ENCODE results near the gene IQGAP3.

IQGAP3 gene

GRCh38 chr1:156480411-156481192 is 91.8 kb downstream of the IQGAP3 start:
- H3K4me3 ChIP-seq (ENCODE audit: control insufficient read depth, low read depth, low read length): no peak overlapping the region
- no peak for DNase-seq (ENCODE audit: low read depth)
- TF ChIP-seq, protein P1, sequence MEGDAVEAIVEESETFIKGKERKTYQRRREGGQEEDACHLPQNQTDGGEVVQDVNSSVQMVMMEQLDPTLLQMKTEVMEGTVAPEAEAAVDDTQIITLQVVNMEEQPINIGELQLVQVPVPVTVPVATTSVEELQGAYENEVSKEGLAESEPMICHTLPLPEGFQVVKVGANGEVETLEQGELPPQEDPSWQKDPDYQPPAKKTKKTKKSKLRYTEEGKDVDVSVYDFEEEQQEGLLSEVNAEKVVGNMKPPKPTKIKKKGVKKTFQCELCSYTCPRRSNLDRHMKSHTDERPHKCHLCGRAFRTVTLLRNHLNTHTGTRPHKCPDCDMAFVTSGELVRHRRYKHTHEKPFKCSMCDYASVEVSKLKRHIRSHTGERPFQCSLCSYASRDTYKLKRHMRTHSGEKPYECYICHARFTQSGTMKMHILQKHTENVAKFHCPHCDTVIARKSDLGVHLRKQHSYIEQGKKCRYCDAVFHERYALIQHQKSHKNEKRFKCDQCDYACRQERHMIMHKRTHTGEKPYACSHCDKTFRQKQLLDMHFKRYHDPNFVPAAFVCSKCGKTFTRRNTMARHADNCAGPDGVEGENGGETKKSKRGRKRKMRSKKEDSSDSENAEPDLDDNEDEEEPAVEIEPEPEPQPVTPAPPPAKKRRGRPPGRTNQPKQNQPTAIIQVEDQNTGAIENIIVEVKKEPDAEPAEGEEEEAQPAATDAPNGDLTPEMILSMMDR (IDR thresholded peaks at IDR 0.05; ENCODE audit: control insufficient read depth, insufficient read depth, low read depth, low read length, missing control alignments): peak; percentile 72

- H3K4me3 ChIP-seq (ENCODE audit: control insufficient read depth, low read depth, low read length): no peak overlapping the region
- DNase-seq (ENCODE audit: low read depth): no peak
- TF ChIP-seq, protein P1 (IDR thresholded peaks at IDR 0.05; ENCODE audit: control insufficient read depth, insufficient read depth, low read depth, low read length, missing control alignments): no peak
Measured at GRCh38 chr1:156480016-156480370, 92.4 kb downstream of the IQGAP3 start.

GRCh38 chr1:156479093-156480015 is 93.0 kb downstream of the IQGAP3 start:
- no peak for DNase-seq (ENCODE audit: low read depth)
- H3K4me3 ChIP-seq (ENCODE audit: control insufficient read depth, low read depth, low read length): no peak overlapping the region
- TF ChIP-seq, protein P1 (IDR thresholded peaks at IDR 0.05; ENCODE audit: control insufficient read depth, insufficient read depth, low read depth, low read length, missing control alignments): no peak

GRCh38 chr1:156478250-156478627 is 94.1 kb downstream of the IQGAP3 start:
- TF ChIP-seq, protein P1 (IDR thresholded peaks at IDR 0.05; ENCODE audit: control insufficient read depth, insufficient read depth, low read depth, low read length, missing control alignments): no peak
- no peak overlapping the region for H3K4me3 ChIP-seq (ENCODE audit: control insufficient read depth, low read depth, low read length)
- no peak for DNase-seq (ENCODE audit: low read depth)

GRCh38 chr1:156477526-156478249 is 94.7 kb downstream of the IQGAP3 start:
- H3K4me3 ChIP-seq (ENCODE audit: control insufficient read depth, low read depth, low read length): no peak overlapping the region
- TF ChIP-seq, protein P1 (IDR thresholded peaks at IDR 0.05; ENCODE audit: control insufficient read depth, insufficient read depth, low read depth, low read length, missing control alignments): no peak
- no peak for DNase-seq (ENCODE audit: low read depth)
